Rectal smooth muscle tissue (tissue), 1 donor: Measurements from ENCODE around the gene ANO7.

Source experiments
- H3K27ac ChIP-seq: one replicate; pipeline ENCODE4 v1.7.0; 2013; ENCODE audit warnings: low read depth, low read length, inconsistent platforms
- H3K27me3 ChIP-seq: one replicate; pipeline ENCODE4 v1.7.0; 2013; ENCODE audit warnings: low read length; ENCODE audit not compliant: control insufficient read depth, insufficient read depth
- H3K36me3 ChIP-seq: one replicate; pipeline ENCODE4 v1.7.0; 2013; ENCODE audit warnings: low read length; ENCODE audit not compliant: control insufficient read depth, insufficient read depth
- H3K4me1 ChIP-seq: one replicate; pipeline ENCODE4 v1.7.0; 2013; ENCODE audit warnings: low read length; ENCODE audit not compliant: control insufficient read depth, insufficient read depth
- H3K4me3 ChIP-seq: one replicate; pipeline ENCODE4 v1.7.0; 2013; ENCODE audit warnings: low read length
- H3K9ac ChIP-seq: one replicate; pipeline ENCODE4 v1.7.0; 2013; ENCODE audit warnings: low read length

ANO7 gene

GRCh38 chr2:241238693-241239198 lies 50.3 kb downstream of the ANO7 start:
- H3K9ac ChIP-seq = no peak overlapping the region
- no peak overlapping the region for H3K4me3 ChIP-seq
- H3K4me1 ChIP-seq = no peaks in the 10 kb centered on the region
- H3K36me3 ChIP-seq = peaks cover 81% of the 10 kb centered on the region
- no peak overlapping the region for H3K27ac ChIP-seq
- H3K27me3 ChIP-seq = no peaks in the 10 kb centered on the region

DNA sequence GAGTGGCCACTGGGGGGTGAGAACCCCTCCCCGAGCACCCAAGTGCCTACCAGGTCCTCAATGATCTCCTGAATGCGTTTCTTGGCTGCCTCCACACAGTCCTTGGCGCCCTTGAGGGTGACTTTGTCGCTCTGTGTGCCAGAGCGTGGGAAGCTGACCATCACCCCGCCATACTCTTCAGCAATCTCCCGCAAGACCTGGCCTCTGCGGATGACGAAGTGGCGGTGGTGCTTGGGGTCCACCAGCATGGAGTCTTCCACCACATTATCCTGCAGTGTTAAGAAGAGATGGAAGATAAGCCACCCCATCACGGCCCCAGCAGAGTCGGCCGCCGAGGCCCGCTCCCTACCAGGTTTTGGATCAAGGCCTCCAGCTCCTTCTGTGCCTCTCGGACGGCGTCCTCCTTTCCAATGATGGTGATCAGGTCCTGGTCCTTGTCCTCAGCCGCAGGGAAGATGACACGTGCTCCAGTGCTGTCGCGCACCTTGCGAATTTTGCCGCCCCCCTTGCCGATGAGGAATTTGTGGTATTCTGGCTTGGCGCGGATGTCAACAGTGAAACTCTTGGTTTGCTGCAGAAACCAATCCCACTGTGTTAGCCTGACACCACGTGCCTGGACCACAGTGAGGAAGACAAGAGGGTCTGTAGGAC lies 51.2 kb downstream of the ANO7 start:
- Histone ChIP-seq H3K36me3 (peaks cover 72% of the 10 kb centered on the region), H3K27me3 (no peaks in the 10 kb centered on the region)

GRCh38 chr2:241240320-241241004 lies 52.0 kb downstream of the ANO7 start:
- no peaks in the 10 kb centered on the region for H3K27me3 ChIP-seq
- H3K27ac ChIP-seq = no peak overlapping the region
- peaks cover 66% of the 10 kb centered on the region for H3K36me3 ChIP-seq
- no peak overlapping the region for H3K4me3 ChIP-seq
- H3K9ac ChIP-seq = no peak overlapping the region
- H3K4me1 ChIP-seq = no peaks in the 10 kb centered on the region

More for the DNA sequence above, 51.2 kb downstream of the ANO7 start:
- Histone ChIP-seq H3K27ac (no peak overlapping the region), H3K4me1 (no peaks in the 10 kb centered on the region), H3K4me3 (no peak overlapping the region), H3K9ac (no peak overlapping the region)

- no peak overlapping the region for H3K4me3 ChIP-seq
- no peaks in the 10 kb centered on the region for H3K4me1 ChIP-seq
- H3K27me3 ChIP-seq = no peaks in the 10 kb centered on the region
- no peak overlapping the region for H3K9ac ChIP-seq
- peaks cover 57% of the 10 kb centered on the region for H3K36me3 ChIP-seq
- H3K27ac ChIP-seq = no peak overlapping the region
Measured at GRCh38 chr2:241241669-241242068, 53.2 kb downstream of the ANO7 start.

DNA sequence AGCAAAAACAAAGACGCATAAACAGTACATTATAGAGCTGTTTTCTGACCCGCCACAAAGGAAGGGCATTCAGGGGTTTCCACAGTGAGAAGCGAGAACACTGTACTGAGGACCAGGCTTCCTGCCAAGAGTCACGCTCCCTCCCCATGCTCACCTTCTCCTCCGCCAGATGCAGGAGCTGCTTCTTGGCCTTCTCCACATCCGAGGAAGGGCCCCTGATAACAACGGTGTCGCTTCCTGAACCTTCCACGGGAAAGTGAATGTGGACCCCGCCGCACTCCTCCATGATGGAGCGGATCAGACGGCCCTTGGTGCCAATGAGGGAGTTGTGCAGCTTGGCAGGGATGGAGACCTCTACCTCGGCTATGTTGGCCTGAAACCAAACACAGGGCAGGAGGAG lies 53.8 kb downstream of the ANO7 start:
- Histone ChIP-seq H3K4me1 (no peaks in the 10 kb centered on the region), H3K9ac (no peak overlapping the region), H3K4me3 (no peak overlapping the region), H3K27ac (no peak overlapping the region), H3K36me3 (peaks cover 58% of the 10 kb centered on the region), H3K27me3 (no peaks in the 10 kb centered on the region)

DNA sequence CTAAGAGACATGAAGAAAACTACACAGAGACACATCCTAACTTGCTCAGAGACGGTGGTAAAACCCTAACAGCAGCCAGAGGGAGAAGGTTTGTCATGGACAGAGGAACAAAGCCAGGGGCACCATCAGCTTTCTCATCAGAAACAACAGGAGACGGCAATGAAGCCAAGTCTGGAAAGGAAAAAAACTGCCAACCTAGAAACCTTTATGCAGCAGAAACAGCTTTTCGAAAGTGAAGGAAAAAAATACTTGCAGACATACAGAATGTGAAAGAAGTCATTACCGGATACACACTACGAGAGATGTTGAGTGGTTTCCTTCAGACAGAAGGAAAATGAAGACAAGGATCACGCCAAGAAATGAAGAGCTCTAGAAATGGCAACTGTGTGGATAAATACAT lies 55.9 kb downstream of the ANO7 start:
- Histone ChIP-seq H3K4me3 (no peak overlapping the region), H3K27ac (no peak overlapping the region), H3K27me3 (no peaks in the 10 kb centered on the region), H3K4me1 (no peaks in the 10 kb centered on the region), H3K36me3 (peaks cover 61% of the 10 kb centered on the region), H3K9ac (no peak overlapping the region)

GRCh38 chr2:241248289-241248688 lies 59.8 kb downstream of the ANO7 start:
- Histone ChIP-seq H3K27me3 (no peaks in the 10 kb centered on the region), H3K4me3 (no peak overlapping the region), H3K27ac (no peak overlapping the region), H3K9ac (no peak overlapping the region), H3K4me1 (no peaks in the 10 kb centered on the region), H3K36me3 (peaks cover 70% of the 10 kb centered on the region)

DNA sequence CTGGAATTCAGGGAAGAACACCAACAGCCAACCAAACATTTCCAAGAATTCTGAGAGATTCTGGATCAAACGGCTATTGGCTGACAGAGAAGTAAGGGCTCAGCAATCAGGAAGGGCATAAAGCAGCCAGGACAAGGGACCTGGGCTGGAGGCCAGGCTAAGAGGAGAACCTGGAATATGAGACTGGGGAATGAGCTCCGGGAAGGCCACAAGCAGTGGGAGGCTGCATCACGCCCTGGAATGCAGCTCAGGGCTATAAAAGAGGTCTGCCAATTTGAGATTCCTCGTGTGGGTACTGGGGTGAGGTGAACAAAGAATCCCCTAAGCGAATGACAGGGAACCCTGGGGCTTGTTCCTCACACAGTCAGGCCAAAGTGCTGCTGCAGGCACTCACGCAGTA lies 60.4 kb downstream of the ANO7 start:
- Histone ChIP-seq H3K27me3 (no peaks in the 10 kb centered on the region), H3K9ac (no peak overlapping the region)

GRCh38 chr2:241249654-241250053 lies 61.2 kb downstream of the ANO7 start:
- H3K27ac ChIP-seq = no peak overlapping the region
- H3K9ac ChIP-seq = no peak overlapping the region
- no peak overlapping the region for H3K4me3 ChIP-seq
- no peaks in the 10 kb centered on the region for H3K27me3 ChIP-seq
- no peaks in the 10 kb centered on the region for H3K4me1 ChIP-seq
- peaks cover 73% of the 10 kb centered on the region for H3K36me3 ChIP-seq

More for the DNA sequence above, 60.4 kb downstream of the ANO7 start:
- H3K36me3 ChIP-seq = peaks cover 73% of the 10 kb centered on the region
- no peaks in the 10 kb centered on the region for H3K4me1 ChIP-seq
- no peak overlapping the region for H3K4me3 ChIP-seq
- no peak overlapping the region for H3K27ac ChIP-seq

DNA sequence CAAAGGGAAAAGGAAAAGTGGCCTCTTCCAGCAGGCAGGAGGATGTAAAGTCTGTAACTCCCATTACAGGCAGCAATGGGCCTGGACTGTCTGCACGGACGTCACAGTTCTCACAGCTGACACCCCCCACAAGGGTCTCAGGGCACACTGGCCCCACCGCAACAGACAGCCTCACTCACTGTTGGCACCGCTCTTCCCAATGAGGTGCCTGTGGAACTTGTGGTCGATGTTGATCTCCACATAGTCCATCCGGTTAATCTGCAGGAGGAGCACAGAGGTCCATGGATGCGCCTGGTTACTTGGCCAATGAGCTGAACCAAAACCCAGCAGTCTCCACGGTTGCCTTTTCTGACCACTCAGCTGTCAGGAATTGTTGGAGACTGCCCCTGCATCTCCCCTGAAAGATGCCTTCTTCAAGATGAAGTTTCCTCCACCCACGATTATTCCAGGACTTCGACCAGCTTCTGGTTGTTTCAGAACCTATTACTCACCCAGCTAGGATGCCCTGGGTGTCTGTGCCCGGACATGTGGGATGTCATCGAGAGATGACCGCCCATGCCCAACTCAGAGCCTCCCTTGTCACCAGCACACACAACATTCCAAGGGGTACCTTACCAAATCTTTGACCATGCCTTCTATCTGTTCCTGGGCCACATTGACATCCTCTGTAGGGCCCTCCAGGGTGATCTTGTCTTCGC lies 64.5 kb downstream of the ANO7 start:
- H3K27ac ChIP-seq = no peak overlapping the region
- H3K36me3 ChIP-seq = peaks cover 80% of the 10 kb centered on the region

GRCh38 chr2:241254904-241255351 lies 66.5 kb downstream of the ANO7 start:
- H3K27me3 ChIP-seq = no peaks in the 10 kb centered on the region
- H3K36me3 ChIP-seq = peaks cover 66% of the 10 kb centered on the region
- H3K27ac ChIP-seq = no peak overlapping the region
- no peak overlapping the region for H3K9ac ChIP-seq
- no peaks in the 10 kb centered on the region for H3K4me1 ChIP-seq
- no peak overlapping the region for H3K4me3 ChIP-seq

More for the DNA sequence above, 64.5 kb downstream of the ANO7 start:
- Histone ChIP-seq H3K4me3 (no peak overlapping the region), H3K27me3 (no peaks in the 10 kb centered on the region), H3K4me1 (no peaks in the 10 kb centered on the region), H3K9ac (no peak overlapping the region)

DNA sequence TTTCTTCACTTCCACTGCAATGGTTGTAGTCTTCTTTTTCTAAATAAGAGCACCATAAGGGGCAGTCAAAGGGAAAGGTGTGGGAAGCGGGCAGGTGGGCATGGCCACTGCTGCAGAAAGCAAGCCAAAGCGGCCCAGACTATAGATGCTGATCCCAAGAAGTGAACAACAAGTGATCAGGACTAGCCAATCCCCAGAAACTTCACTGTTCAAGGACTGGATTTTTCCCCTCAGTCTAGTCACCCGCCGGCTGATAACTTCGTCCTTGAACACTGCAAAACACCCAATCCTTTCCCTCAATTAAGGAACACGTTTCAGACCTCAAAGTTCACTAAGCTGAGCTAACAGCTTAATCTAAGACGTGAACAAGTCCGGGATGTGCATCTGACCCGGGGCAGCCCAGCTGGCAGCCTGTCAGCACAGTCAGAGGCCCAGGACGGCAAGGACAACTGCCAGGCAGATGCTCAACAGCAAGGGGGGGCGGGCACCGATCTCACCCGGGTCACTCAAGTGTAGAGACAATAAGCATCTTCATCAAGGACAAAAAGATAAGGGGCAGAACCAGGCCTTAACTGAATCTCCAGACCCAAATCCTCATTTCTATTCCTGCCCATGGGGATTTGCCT lies 67.2 kb downstream of the ANO7 start:
- no peaks in the 10 kb centered on the region for H3K27me3 ChIP-seq

More for the DNA sequence above, 67.2 kb downstream of the ANO7 start:
- H3K27ac ChIP-seq = no peak overlapping the region
- H3K9ac ChIP-seq = no peak overlapping the region
- peaks cover 61% of the 10 kb centered on the region for H3K36me3 ChIP-seq
- H3K4me3 ChIP-seq = no peak overlapping the region
- H3K4me1 ChIP-seq = no peaks in the 10 kb centered on the region
